Measurements from ENCODE around the gene PDIK1L. TPM values are rescaled to one million over a fixed set of nuclear protein-coding genes. Genes with fewer than 3 reads are reported as not detected.

The PDIK1L gene
- total and polyA plus RNA-seq, 9 of the 15 experiments (the other 6 are each of a cell fraction or from before 2014, with no cell fraction given), result 12.8 to 30.2 (median 21.5) TPM

GRCh38 chr1:26077524-26077923 lies 34.1 kb upstream of the PDIK1L start (continued):
- TF ChIP-seq ZNF134 (CRISPR knock-in tag; conservative IDR thresholded peaks at IDR 0.05) (no peak), CHD4 (IDR thresholded peaks at IDR 0.05; ENCODE audit: insufficient read depth, insufficient replicate concordance, low read depth, low read length, poor library complexity, severe bottlenecking) (peak; percentile 97), ZNF740 (CRISPR knock-in tag; IDR thresholded peaks at IDR 0.05) (no peak), ZNF740 (tag; IDR thresholded peaks at IDR 0.05) (no peak), BCOR (IDR thresholded peaks at IDR 0.05) (peak; percentile 100), ZNF57 (CRISPR knock-in tag; IDR thresholded peaks at IDR 0.05) (no peak), SMARCE1 (IDR thresholded peaks at IDR 0.05) (no peak), ZMIZ1 (IDR thresholded peaks at IDR 0.05; ENCODE audit: low read depth in 2 of 2, low read length in 2 of 2) (no peak), HNRNPH1 (optimal IDR thresholded peaks at IDR 0.05; ENCODE audit: low read depth, low read length) (no peak), SREBF1 (IDR thresholded peaks at IDR 0.05; ENCODE audit: borderline replicate concordance, low read depth, low read length) (0 out of 2 replicates have a peak, but pooled peaks have one; percentile 25), PRPF4 (IDR thresholded peaks at IDR 0.05; ENCODE audit: insufficient read depth, low read depth, low read length, poor library complexity, severe bottlenecking) (no peak), RCOR1 (IDR thresholded peaks at IDR 0.05; ENCODE audit: borderline replicate concordance in 1 of 2, low read depth in 2 of 2, low read length in 2 of 2) (peak; percentile 9 to 93; a peak in 2 of 4 replicates), ID3 (CRISPR knock-in tag; IDR thresholded peaks at IDR 0.05) (no peak), ID3 (tag; IDR thresholded peaks at IDR 0.05) (0 out of 2 replicates have a peak, but pooled peaks have one; percentile 45)
